Measurements from ENCODE around the gene CLEC4F.
"Not testable (repeated sequence)": the region's sequence is repeated elsewhere in the genome, so short reads cannot be mapped to it uniquely, and the experiment has no call there.

CLEC4F gene

DNA sequence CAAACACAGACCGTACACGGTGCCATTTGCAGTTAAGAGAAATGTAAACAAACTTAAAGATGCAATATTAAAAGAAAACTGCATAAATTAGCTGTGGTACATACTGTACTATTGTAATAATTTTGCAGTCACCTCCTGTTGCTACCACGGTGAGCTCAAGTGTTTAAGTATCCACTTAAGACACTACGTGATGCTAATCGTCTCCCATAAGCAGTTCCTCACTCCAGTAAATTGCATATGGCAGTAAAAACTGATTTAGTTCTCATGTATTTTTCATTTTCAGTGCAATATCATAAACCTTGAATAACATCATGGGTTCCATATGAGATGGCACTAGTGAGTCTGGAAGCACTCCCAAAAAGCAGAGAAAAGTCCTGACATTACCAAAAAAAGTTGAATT, 14.4 kb downstream of the CLEC4F start:
- TF ChIP-seq, protein P1, sequence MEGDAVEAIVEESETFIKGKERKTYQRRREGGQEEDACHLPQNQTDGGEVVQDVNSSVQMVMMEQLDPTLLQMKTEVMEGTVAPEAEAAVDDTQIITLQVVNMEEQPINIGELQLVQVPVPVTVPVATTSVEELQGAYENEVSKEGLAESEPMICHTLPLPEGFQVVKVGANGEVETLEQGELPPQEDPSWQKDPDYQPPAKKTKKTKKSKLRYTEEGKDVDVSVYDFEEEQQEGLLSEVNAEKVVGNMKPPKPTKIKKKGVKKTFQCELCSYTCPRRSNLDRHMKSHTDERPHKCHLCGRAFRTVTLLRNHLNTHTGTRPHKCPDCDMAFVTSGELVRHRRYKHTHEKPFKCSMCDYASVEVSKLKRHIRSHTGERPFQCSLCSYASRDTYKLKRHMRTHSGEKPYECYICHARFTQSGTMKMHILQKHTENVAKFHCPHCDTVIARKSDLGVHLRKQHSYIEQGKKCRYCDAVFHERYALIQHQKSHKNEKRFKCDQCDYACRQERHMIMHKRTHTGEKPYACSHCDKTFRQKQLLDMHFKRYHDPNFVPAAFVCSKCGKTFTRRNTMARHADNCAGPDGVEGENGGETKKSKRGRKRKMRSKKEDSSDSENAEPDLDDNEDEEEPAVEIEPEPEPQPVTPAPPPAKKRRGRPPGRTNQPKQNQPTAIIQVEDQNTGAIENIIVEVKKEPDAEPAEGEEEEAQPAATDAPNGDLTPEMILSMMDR (IDR thresholded peaks at IDR 0.05; ENCODE audit: insufficient read depth, low read depth, low read length, missing control alignments), result no peak
- no peak for DNase-seq (ENCODE audit: low read depth)
- no peak overlapping the region for H3K4me3 ChIP-seq (ENCODE audit: low read depth, low read length)

DNA sequence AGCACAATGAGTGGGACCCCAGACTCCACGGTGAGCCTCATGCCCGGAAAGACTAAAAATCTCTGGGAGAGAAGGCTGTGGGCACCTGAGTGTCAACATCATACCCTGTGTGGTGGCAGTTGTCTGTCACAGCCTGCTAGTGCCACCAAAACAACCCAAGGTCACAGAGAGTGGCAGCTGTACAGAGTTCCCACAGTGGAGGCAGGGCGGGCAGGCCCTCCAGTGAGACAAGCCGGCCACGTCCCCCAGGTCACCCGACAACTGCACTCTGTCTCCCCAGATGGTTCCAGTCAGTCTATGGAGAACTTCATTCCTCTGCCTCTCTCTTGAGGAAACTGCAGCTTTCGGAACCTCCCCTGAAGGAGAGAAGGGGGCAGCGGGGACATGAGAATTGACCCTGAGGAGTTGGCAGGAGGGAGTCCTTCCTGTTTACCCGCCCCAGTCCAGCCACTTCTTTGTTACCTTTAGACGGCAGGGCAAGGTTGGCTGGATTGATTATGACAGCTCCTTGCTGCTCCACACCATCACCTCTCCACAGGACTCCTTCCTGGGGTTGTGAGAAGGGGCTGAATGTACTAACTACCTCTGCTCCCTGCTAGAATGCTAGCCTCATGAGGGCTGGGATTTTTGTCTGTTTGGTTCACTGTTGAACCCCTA, 18.7 kb downstream of the CLEC4F start:
- DNase-seq (ENCODE audit: low read depth), result no peak
- no peak overlapping the region for H3K4me3 ChIP-seq (ENCODE audit: low read depth, low read length)
- TF ChIP-seq, protein P1 (IDR thresholded peaks at IDR 0.05; ENCODE audit: insufficient read depth, low read depth, low read length, missing control alignments), result no peak

GRCh38 chr2:70799706-70800105, 20.7 kb downstream of the CLEC4F start:
- TF ChIP-seq, protein P1 (IDR thresholded peaks at IDR 0.05; ENCODE audit: insufficient read depth, low read depth, low read length, missing control alignments), result no peak
- H3K4me3 ChIP-seq (ENCODE audit: low read depth, low read length), result no peak overlapping the region
- no peak for DNase-seq (ENCODE audit: low read depth)

DNA sequence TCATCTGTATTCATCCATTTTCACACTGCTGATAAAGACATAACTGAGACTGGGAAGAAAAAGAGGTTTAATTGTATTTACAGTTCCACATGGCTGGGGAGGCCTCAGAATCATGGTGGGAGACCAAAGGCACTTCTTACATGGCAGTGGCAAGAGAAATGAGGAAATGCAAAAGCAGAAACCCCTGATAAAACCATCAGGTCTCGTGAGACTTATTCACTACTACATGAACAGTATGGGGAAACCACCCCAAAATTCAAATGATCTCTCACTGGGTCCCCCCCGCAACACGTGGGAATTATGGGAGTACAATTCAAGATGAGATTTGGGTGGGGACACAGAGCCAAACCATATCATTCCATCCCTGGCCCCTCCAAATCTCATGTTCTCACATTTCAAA, 22.4 kb downstream of the CLEC4F start:
- H3K4me3 ChIP-seq (ENCODE audit: low read depth, low read length), result not testable (repeated sequence)

GRCh38 chr2:70797506-70797905, 22.9 kb downstream of the CLEC4F start:
- TF ChIP-seq, protein P1 (IDR thresholded peaks at IDR 0.05; ENCODE audit: insufficient read depth, low read depth, low read length, missing control alignments), result no peak
- DNase-seq (ENCODE audit: low read depth), result no peak
- no peak overlapping the region for H3K4me3 ChIP-seq (ENCODE audit: low read depth, low read length)

More for the DNA sequence above, 22.4 kb downstream of the CLEC4F start:
- DNase-seq (ENCODE audit: low read depth), result not testable (repeated sequence)

GRCh38 chr2:70796262-70796661, 24.1 kb downstream of the CLEC4F start:
- TF ChIP-seq, protein P1 (IDR thresholded peaks at IDR 0.05; ENCODE audit: insufficient read depth, low read depth, low read length, missing control alignments), result no peak
- DNase-seq (ENCODE audit: low read depth), result no peak
- H3K4me3 ChIP-seq (ENCODE audit: low read depth, low read length), result no peak overlapping the region

GRCh38 chr2:70795164-70795995, 25.0 kb downstream of the CLEC4F start:
- TF ChIP-seq, protein P1 (IDR thresholded peaks at IDR 0.05; ENCODE audit: insufficient read depth, low read depth, low read length, missing control alignments), result no peak
- H3K4me3 ChIP-seq (ENCODE audit: low read depth, low read length), result no peak overlapping the region
- DNase-seq (ENCODE audit: low read depth), result no peak

All from GM12865 (cell line).